ENCODE results near the gene NUP214. TPM values are rescaled to one million over a fixed set of nuclear protein-coding genes. Genes with fewer than 3 reads are reported as not detected.

NUP214 gene
- total RNA-seq, 1 experiment from 2014 or later, result 64.2 TPM

DNA sequence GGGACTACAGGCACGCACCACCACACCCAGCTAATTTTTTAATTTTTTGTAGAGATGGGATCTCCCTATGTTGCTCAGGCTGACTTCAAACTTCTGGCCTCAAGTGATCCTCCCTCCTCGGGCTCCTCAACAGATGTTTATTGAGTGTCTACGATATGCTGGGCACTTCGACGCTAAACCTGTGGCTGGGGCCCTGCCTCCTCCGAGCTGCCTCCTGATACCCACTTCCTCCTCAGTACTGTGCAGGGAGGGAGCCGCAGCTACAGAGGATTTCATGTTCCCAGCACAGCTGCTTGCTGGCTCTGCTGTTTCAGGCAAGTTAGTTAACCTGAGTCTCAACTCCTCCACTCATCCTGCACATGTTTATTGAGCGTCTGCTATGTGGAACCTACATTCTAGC is 19.4 kb upstream of the NUP214 start:
- DNase-seq (ENCODE audit: low spot score), result no peak
- TF ChIP-seq, protein P1, sequence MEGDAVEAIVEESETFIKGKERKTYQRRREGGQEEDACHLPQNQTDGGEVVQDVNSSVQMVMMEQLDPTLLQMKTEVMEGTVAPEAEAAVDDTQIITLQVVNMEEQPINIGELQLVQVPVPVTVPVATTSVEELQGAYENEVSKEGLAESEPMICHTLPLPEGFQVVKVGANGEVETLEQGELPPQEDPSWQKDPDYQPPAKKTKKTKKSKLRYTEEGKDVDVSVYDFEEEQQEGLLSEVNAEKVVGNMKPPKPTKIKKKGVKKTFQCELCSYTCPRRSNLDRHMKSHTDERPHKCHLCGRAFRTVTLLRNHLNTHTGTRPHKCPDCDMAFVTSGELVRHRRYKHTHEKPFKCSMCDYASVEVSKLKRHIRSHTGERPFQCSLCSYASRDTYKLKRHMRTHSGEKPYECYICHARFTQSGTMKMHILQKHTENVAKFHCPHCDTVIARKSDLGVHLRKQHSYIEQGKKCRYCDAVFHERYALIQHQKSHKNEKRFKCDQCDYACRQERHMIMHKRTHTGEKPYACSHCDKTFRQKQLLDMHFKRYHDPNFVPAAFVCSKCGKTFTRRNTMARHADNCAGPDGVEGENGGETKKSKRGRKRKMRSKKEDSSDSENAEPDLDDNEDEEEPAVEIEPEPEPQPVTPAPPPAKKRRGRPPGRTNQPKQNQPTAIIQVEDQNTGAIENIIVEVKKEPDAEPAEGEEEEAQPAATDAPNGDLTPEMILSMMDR (conservative IDR thresholded peaks at IDR 0.05; ENCODE audit: low read depth, low read length), result no peak
- TF ChIP-seq EZH2 (IDR thresholded peaks at IDR 0.05; ENCODE audit: borderline replicate concordance, low read depth, low read length, poor library complexity, severe bottlenecking), result no peak
- no peaks in the 10 kb centered on the region for H3K4me1 ChIP-seq (ENCODE audit: insufficient read depth, low read length, poor library complexity, severe bottlenecking)
- H3K9me3 ChIP-seq (ENCODE audit: low read depth, low read length, poor library complexity, severe bottlenecking), result no peaks in the 10 kb centered on the region
- CTCF ChIA-PET, result no interaction called here
- BruUV-seq (replicated peaks), result no TSS peak
- no peak overlapping the region for H3K4me3 ChIP-seq (ENCODE audit: low read depth, low read length, poor library complexity, severe bottlenecking)
- H3K27me3 ChIP-seq (replicated peaks; ENCODE audit: insufficient read depth, low read depth, low read length, poor library complexity), result no peaks in the 10 kb centered on the region
- intact Hi-C loops (cut with micrococcal nuclease; ENCODE audit: unreplicated experiment), result no loop called here
- no peaks in the 10 kb centered on the region for H3K36me3 ChIP-seq (ENCODE audit: insufficient read depth, low read length, poor library complexity, severe bottlenecking)
- POLR2A ChIA-PET (ENCODE audit: low non-redundant PET), result interaction anchor here (0.6 kb wide), 1 partner anchor 131 kb away, joined by 4 read pairs; no protein-coding TSS in a partner anchor
- H3K27ac ChIP-seq (ENCODE audit: low read depth, low read length, poor library complexity, severe bottlenecking), result no peak overlapping the region

DNA sequence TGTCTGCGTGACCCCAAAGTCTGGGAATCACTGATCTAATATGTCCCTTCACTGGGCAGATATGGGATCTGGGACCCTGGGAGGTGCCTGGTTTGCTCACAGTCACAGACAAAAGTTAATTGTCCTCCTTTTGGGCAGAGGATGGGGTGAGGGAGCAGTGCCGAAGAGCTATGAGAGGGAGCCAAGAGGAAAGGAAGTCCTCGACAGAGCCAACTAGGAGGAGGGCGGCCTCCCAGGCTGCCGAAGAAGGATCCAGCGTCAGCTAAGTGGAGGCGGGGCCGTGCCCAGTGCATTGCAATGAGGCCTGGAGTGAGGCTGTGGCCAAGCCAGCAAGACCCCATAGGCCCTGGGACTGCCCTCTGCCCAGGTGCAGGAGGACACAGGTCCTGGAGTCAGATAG is 17.6 kb upstream of the NUP214 start:
- no peak overlapping the region for H3K4me3 ChIP-seq (ENCODE audit: low read depth, low read length, poor library complexity, severe bottlenecking)
- no peaks in the 10 kb centered on the region for H3K36me3 ChIP-seq (ENCODE audit: insufficient read depth, low read length, poor library complexity, severe bottlenecking)
- no peak for DNase-seq (ENCODE audit: low spot score)
- CTCF ChIA-PET, result no interaction called here
- H3K4me1 ChIP-seq (ENCODE audit: insufficient read depth, low read length, poor library complexity, severe bottlenecking), result no peaks in the 10 kb centered on the region
- intact Hi-C loops (cut with micrococcal nuclease; ENCODE audit: unreplicated experiment), result no loop called here
- BruUV-seq (replicated peaks), result no TSS peak
- POLR2A ChIA-PET (ENCODE audit: low non-redundant PET), result no interaction called here
- H3K27ac ChIP-seq (ENCODE audit: low read depth, low read length, poor library complexity, severe bottlenecking), result no peak overlapping the region
- no peaks in the 10 kb centered on the region for H3K27me3 ChIP-seq (replicated peaks; ENCODE audit: insufficient read depth, low read depth, low read length, poor library complexity)
- no peaks in the 10 kb centered on the region for H3K9me3 ChIP-seq (ENCODE audit: low read depth, low read length, poor library complexity, severe bottlenecking)
- no peak for TF ChIP-seq EZH2 (IDR thresholded peaks at IDR 0.05; ENCODE audit: borderline replicate concordance, low read depth, low read length, poor library complexity, severe bottlenecking)
- TF ChIP-seq, protein P1 (conservative IDR thresholded peaks at IDR 0.05; ENCODE audit: low read depth, low read length), result no peak

DNA sequence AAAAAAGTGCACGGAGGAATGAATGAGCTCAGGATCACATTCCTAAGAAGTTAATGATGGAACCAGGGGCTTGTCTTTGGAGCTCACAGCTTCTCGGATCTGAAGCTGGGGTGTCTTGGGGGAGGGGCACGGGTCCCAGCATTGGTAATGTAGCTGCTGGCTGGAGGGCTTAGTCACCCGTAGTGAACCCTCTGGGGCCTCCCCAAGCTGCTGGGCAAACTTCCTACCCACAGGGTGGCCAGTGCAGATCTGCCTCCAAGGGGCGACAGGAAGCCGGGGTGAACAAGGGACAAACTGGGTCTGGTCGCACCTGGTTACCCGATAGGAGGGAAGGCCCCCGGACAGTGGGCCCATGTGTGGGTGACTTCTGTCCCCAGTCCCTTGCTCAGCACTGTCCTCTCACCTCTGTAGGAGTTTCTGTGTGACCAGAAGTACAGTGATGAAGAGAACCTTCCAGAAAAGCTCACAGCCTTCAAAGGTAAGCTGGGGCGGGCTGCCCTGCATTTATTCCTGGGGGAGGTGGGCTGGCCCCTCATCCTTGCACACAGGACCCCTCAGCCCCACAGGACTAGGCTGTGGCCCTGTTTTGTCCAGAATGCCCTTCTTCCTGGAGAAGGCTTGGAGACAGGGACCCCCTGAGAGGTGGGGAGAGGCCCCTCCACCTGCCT is 14.1 kb upstream of the NUP214 start:
- Histone ChIP-seq H3K4me1 (ENCODE audit: insufficient read depth, low read length, poor library complexity, severe bottlenecking) (no peaks in the 10 kb centered on the region), H3K36me3 (ENCODE audit: insufficient read depth, low read length, poor library complexity, severe bottlenecking) (no peaks in the 10 kb centered on the region), H3K9me3 (ENCODE audit: low read depth, low read length, poor library complexity, severe bottlenecking) (no peaks in the 10 kb centered on the region), H3K27ac (ENCODE audit: low read depth, low read length, poor library complexity, severe bottlenecking) (no peak overlapping the region), H3K27me3 (replicated peaks; ENCODE audit: insufficient read depth, low read depth, low read length, poor library complexity) (no peaks in the 10 kb centered on the region), H3K4me3 (ENCODE audit: low read depth, low read length, poor library complexity, severe bottlenecking) (no peak overlapping the region)
- BruUV-seq (replicated peaks), result no TSS peak
- CTCF ChIA-PET, result interaction anchor here (0.7 kb wide), 1 partner anchor 208 kb away, joined by 3 read pairs; no protein-coding TSS in a partner anchor
- POLR2A ChIA-PET (ENCODE audit: low non-redundant PET), result no interaction called here
- no peak for TF ChIP-seq EZH2 (IDR thresholded peaks at IDR 0.05; ENCODE audit: borderline replicate concordance, low read depth, low read length, poor library complexity, severe bottlenecking)
- TF ChIP-seq, protein P1 (conservative IDR thresholded peaks at IDR 0.05; ENCODE audit: low read depth, low read length), result no peak
- DNase-seq (ENCODE audit: low spot score), result no peak
- intact Hi-C loops (cut with micrococcal nuclease; ENCODE audit: unreplicated experiment), result no loop called here
